ENCODE measurements around the gene PLCB3. TPM values are rescaled to one million over a fixed set of nuclear protein-coding genes. Genes with fewer than 3 reads are reported as not detected.
A peak's percentile ranks its signal among the peaks of the same experiment; 100 is the strongest.

The PLCB3 gene
- total RNA-seq, 1 donor from 2014 or later: 20.8 TPM

DNA sequence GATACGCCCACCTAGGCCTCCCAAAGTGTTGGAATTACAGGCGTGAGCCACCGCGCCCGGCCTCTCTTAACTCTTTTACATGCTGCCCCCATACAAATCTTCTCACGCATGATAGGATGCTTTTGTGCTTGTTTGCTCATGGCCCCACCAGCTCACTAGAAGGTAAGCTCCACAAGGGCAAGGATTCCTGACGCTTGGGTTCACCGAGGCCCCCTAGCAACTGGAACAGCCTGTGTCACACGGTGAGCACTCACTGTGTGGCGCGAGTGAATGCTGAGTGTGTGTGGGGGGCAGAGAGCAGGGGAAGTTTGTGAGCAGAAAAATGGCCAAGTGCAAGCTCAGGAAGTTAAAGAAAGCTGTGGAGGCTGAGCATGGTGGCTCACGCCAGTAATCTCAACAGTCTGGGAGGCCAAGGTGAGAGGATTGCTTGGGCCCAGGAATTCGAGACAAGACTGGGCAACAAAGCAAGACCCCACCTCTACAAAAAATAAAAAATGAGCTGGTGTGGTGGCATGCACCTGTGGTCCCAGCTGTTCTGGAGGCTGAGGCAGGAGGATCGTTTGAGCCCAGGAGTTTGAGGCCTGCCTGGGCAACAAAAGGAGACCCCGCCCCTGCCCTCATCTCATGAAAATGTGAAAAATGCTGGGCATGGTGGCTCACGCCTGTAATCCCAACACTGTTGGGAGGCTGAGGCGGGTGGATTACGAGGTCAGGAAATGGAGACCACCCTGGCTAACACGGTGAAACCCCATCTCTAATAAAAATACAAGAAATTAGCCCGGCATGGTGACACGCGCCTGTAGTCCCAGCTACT lies 30.8 kb downstream of the PLCB3 start:
- no peak overlapping the region for H3K4me3 ChIP-seq (ENCODE audit: low read depth, low read length)

DNA sequence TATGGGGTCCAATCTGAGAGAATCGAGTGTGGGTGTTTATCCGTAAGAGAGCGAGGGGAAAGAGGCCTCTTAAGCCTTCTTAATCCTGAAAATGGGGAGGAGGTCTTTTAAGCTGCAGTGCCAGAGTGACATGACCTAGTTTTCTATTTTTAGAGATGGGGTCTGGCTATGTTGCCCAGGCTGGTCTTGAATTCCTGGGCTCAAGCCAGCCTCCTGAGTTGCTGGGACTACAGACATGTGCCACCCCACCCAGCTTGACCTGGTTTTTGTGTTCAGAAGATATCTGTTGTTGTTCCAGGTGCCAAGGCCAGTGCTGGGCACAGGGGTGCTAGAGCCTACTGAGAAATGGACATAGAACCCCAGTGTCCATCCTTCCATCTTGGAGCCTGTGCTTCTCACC lies 31.8 kb downstream of the PLCB3 start:
- Histone ChIP-seq H3K27me3 (ENCODE audit: control insufficient read depth, insufficient read depth, low read length) (no peaks in the 10 kb centered on the region), H3K36me3 (ENCODE audit: control insufficient read depth, insufficient read depth, low read length) (peaks cover 9% of the 10 kb centered on the region), H3K4me3 (ENCODE audit: low read depth, low read length) (no peak overlapping the region)
- TF ChIP-seq, protein P1, sequence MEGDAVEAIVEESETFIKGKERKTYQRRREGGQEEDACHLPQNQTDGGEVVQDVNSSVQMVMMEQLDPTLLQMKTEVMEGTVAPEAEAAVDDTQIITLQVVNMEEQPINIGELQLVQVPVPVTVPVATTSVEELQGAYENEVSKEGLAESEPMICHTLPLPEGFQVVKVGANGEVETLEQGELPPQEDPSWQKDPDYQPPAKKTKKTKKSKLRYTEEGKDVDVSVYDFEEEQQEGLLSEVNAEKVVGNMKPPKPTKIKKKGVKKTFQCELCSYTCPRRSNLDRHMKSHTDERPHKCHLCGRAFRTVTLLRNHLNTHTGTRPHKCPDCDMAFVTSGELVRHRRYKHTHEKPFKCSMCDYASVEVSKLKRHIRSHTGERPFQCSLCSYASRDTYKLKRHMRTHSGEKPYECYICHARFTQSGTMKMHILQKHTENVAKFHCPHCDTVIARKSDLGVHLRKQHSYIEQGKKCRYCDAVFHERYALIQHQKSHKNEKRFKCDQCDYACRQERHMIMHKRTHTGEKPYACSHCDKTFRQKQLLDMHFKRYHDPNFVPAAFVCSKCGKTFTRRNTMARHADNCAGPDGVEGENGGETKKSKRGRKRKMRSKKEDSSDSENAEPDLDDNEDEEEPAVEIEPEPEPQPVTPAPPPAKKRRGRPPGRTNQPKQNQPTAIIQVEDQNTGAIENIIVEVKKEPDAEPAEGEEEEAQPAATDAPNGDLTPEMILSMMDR (IDR thresholded peaks at IDR 0.05; ENCODE audit: insufficient read depth, low read length, severe bottlenecking): no peak
- DNase-seq (ENCODE audit: low read depth): no peak
- FAIRE-seq: no peak

More for the DNA sequence above, 30.8 kb downstream of the PLCB3 start:
- no peak for DNase-seq (ENCODE audit: low read depth)
- Histone ChIP-seq H3K27me3 (ENCODE audit: control insufficient read depth, insufficient read depth, low read length) (no peaks in the 10 kb centered on the region), H3K36me3 (ENCODE audit: control insufficient read depth, insufficient read depth, low read length) (peaks cover 9% of the 10 kb centered on the region)
- TF ChIP-seq, protein P1 (IDR thresholded peaks at IDR 0.05; ENCODE audit: insufficient read depth, low read length, severe bottlenecking): no peak
- FAIRE-seq: peak; percentile 50

DNA sequence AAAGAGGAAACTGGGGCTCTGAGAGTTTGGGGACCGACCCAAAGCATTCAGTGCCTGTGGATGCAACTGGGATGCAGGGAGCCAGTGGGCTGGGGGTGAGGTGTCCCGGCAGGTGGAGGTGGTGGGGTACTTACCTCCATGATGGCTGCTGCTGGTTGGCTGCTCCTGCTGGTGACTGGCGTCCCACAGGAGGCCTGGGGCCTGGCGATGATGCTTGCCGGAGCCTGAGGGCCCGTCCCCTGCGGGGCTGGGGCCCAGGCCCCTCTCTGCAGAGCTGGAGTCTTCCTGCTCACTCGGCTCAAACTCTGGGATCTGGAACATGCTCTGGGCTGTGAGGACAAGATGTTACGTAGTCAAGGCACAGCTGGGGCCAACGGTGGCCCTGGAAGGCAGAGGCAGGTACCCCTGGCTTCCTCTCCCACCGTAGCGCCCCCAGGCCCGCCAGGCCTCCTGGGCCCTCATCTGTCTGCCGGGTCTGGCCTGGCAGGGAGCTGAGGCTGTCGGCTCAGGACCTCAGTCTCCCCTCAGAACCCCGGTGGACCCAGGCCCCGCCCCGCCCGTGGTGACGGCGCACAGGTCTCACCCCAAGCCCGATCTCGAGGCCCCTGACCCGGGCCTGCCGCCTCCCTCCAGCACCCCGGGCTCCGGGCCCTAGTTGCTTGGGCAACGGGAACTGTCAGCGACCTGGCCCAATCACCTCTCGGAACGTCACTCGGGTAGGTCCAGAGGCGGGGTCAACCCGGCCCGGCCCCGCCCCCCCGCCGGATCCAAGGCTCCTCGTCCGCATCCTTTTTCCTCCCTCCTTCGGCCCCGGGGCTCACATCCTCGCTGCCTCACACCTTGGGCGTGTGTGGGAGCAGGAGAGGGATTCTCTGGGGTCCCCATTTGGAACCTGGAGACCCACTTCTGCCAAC lies 33.0 kb downstream of the PLCB3 start, which contains the start of gene BAD:
Gene BAD, minus strand, starts transcription at position 618 of the 914 bp plus-strand sequence. Its CDS starts 297 bp downstream, at position 321.
- Histone ChIP-seq H3K36me3 (ENCODE audit: control insufficient read depth, insufficient read depth, low read length) (peaks cover 6% of the 10 kb centered on the region), H3K4me3 (ENCODE audit: low read depth, low read length) (peak within 1 kb of the TSS; percentile 72), H3K27me3 (ENCODE audit: control insufficient read depth, insufficient read depth, low read length) (no peaks in the 10 kb centered on the region)
- peak; percentile 76 for DNase-seq (ENCODE audit: low read depth)
- TF ChIP-seq, protein P1 (IDR thresholded peaks at IDR 0.05; ENCODE audit: insufficient read depth, low read length, severe bottlenecking): no peak
- peak; percentile 40 for FAIRE-seq

DNA sequence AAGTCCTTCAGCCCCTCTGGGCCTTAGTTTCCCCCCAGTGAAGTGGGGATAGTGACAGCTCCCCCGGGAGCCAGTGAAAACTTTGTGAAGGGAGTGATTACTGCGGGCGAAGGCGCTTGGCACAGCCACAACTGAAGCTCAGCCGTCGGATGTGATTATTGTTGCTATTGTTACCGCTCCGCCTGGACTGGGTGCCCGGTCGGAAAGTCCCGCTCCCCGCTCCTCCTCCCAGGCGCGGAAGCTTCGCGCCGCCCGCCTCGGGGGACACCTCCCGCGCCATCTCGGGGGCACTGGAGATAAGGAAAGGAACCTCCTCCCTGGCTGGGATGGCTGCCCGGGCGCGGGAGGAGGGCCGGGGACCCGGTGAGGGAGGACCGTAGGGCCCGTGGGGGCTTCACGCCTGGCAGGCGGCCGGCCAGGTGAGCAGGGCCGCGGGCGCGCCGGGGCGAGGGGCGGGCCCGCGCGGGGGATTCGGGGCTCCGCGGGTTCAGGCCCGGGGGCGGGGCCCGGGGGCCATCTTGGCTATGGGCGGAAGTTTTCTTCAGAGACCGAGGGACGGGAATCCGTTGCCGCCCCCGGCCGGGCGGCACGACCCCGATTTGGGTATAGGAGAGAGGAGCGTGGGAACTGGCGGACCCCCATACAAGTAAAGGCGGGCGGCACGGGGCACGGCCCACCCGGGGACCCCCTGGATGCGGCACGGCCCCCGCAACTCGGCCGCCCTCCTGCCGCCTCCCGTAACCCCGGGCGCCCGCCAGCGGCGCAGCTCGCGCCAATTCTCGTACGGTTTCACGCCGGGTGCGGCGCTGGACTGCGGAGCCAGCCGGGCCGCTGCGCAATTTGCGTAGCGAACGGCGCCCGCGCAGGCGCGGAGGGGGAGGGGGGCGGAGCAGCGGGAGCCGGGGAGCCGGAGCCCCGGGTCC lies 33.9 kb downstream of the PLCB3 start, which contains the start of gene GPR137:
Gene GPR137, plus strand, starts transcription at position 887 of the 923 bp plus-strand sequence. CDS start 677 bp downstream, outside the sequence.
- DNase-seq (ENCODE audit: low read depth) (peak; percentile 48), FAIRE-seq (no peak)
- H3K36me3 ChIP-seq (ENCODE audit: control insufficient read depth, insufficient read depth, low read length): peaks cover 6% of the 10 kb centered on the region
- no peaks in the 10 kb centered on the region for H3K27me3 ChIP-seq (ENCODE audit: control insufficient read depth, insufficient read depth, low read length)
- TF ChIP-seq, protein P1 (IDR thresholded peaks at IDR 0.05; ENCODE audit: insufficient read depth, low read length, severe bottlenecking): no peak
- H3K4me3 ChIP-seq (ENCODE audit: low read depth, low read length): peak within 1 kb of the TSS; percentile 72

Data from bronchial epithelial cell (primary cell).